Epidermal melanocyte (primary cell): ENCODE data around the gene LRSAM1.

ENCODE experiments used
- DNase-seq: peaks from one replicate; pipeline ENCODE4 v3.0.0; 2011; ENCODE audit warnings: low spot score; ENCODE audit not compliant: insufficient read length

LRSAM1 gene

GRCh38 chr9:127516835-127517607, 65.7 kb downstream of the LRSAM1 start:
- no peak for DNase-seq

GRCh38 chr9:127517620-127518019, 66.3 kb downstream of the LRSAM1 start:
- DNase-seq = no peak

- no peak for DNase-seq
These were observed 67.0 kb downstream of the LRSAM1 start for GRCh38 chr9:127518091-127518856.

- peak; percentile 64 for DNase-seq
These were observed 68.2 kb downstream of the LRSAM1 start for GRCh38 chr9:127519301-127520166.

GRCh38 chr9:127520941-127521918, 69.9 kb downstream of the LRSAM1 start:
- DNase-seq = no peak

GRCh38 chr9:127521919-127522304, 70.6 kb downstream of the LRSAM1 start:
- DNase-seq = no peak

- DNase-seq = no peak
These were observed 71.4 kb downstream of the LRSAM1 start for GRCh38 chr9:127522727-127523126.

- no peak for DNase-seq
These were observed 72.1 kb downstream of the LRSAM1 start for GRCh38 chr9:127523312-127523851.

GRCh38 chr9:127524373-127524772, 73.1 kb downstream of the LRSAM1 start:
- DNase-seq = no peak

- no peak for DNase-seq
These were observed 74.3 kb downstream of the LRSAM1 start for GRCh38 chr9:127525401-127526188.

- no peak for DNase-seq
These were observed 75.6 kb downstream of the LRSAM1 start for GRCh38 chr9:127526655-127527559.

GRCh38 chr9:127527560-127528268, 76.4 kb downstream of the LRSAM1 start:
- DNase-seq = no peak

- no peak for DNase-seq
These were observed 77.3 kb downstream of the LRSAM1 start for GRCh38 chr9:127528422-127529251.

GRCh38 chr9:127529671-127530070, 78.4 kb downstream of the LRSAM1 start:
- DNase-seq = no peak

GRCh38 chr9:127530206-127530941, 79.1 kb downstream of the LRSAM1 start:
- no peak for DNase-seq

GRCh38 chr9:127531676-127532075, 80.4 kb downstream of the LRSAM1 start:
- no peak for DNase-seq
